Uterus (tissue), 2 donors: ENCODE measurements around the gene CACHD1.

Source experiments
- CTCF ChIP-seq, 4 experiments: fragments of 200-600 bp in 2 of 4; fragments of 450-650 bp in 2 of 4; sonication (generic) in 2 of 4; IDR thresholded peaks; one replicate each; pipeline ENCODE4 v1.5.1; 2016 to 2019; ENCODE audit warnings: antibody characterized with exemption in 4 of 4, mild to moderate bottlenecking in 2 of 4, moderate library complexity in 1 of 4
- POLR2A ChIP-seq, 2 donors: fragments of 450-650 bp; IDR thresholded peaks; one replicate each; pipeline ENCODE4 v1.6.1; 2016; ENCODE audit warnings: antibody characterized with exemption in 2 of 2, mild to moderate bottlenecking in 1 of 2, moderate library complexity in 1 of 2

- TF ChIP-seq CTCF (IDR thresholded peaks at IDR 0.05) (no peak), POLR2A (IDR thresholded peaks at IDR 0.05) (no peak)
These were observed 79.7 kb downstream of the CACHD1 start for GRCh38 chr1:64549464-64550239.
